ENCODE data around the gene CTDSP1. TPM values are rescaled to one million over a fixed set of nuclear protein-coding genes. Genes with fewer than 3 reads are reported as not detected.

Gene CTDSP1, protein sequence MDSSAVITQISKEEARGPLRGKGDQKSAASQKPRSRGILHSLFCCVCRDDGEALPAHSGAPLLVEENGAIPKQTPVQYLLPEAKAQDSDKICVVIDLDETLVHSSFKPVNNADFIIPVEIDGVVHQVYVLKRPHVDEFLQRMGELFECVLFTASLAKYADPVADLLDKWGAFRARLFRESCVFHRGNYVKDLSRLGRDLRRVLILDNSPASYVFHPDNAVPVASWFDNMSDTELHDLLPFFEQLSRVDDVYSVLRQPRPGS
- total RNA-seq = 204 and 207 TPM in 2 replicates
- total RNA-seq (2013) = 80.8 TPM
- polyA plus RNA-seq = 68.1 and 99.8 TPM in 2 replicates
- polyA minus RNA-seq = 85.6 and 110 TPM in 2 replicates

DNA sequence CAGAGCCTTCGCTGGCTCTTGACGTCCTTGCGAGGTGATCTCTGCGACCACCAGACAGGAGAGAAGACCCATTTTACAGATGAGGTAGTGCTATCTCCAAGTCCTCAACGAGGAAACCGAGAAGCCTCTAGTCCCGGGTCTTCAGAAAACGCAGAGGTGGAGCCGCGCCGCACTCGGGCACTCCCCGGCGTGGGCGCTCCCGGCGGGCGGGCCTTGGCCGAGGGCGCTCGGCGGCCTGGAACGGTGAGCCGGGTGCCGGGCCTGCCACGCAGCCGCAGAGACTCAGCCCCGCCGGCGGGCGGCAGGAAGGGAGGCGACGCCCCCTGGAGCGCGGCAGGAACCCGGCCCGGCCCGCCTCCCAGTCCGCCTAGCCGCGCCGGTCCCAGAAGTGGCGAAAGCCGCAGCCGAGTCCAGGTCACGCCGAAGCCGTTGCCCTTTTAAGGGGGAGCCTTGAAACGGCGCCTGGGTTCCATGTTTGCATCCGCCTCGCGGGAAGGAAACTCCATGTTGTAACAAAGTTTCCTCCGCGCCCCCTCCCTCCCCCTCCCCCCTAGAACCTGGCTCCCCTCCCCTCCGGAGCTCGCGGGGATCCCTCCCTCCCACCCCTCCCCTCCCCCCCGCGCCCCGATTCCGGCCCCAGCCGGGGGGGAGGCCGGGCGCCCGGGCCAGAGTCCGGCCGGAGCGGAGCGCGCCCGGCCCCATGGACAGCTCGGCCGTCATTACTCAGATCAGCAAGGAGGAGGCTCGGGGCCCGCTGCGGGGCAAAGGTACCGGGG is at the start of gene CTDSP1:
TSS of gene CTDSP1 (plus strand) at position 478 of the 776 bp plus-strand sequence. CDS start at position 701, 223 bp downstream.
- WGBS (ENCODE audit: insufficient coverage) = under 1% methylated on average over 64 of the region's 78 CpGs
- H3K4me2 ChIP-seq (replicated peaks; ENCODE audit: low read depth, low read length, poor library complexity, severe bottlenecking) = peak within 1 kb of the TSS; percentile 90
- peaks cover 0 to 29% of the 10 kb centered on the region in 2 experiments for H3K36me3 ChIP-seq (replicated peaks in 1 of 2; ENCODE audit: control extremely low read depth in 1 of 2, control insufficient read depth in 1 of 2, extremely low read depth in 1 of 2, insufficient read depth in 2 of 2, low read length in 1 of 2)
- Mint-ChIP-seq H3K9me3 (ENCODE audit: insufficient read depth) (no peaks in the 10 kb centered on the region), H3K27me3 (no peaks in the 10 kb centered on the region), H3K4me3 (peak within 1 kb of the TSS; percentile 90), H3K27ac (peak within 1 kb of the TSS; percentile 93), H3K4me1 (peaks cover 64% of the 10 kb centered on the region)
- peaks cover 20% of the 10 kb centered on the region for H3K79me2 ChIP-seq (ENCODE audit: control insufficient read depth, insufficient read depth, low read length)
- TF ChIP-seq EZH2 (IDR thresholded peaks at IDR 0.05; ENCODE audit: borderline replicate concordance, insufficient read depth, low read depth, low read length, poor library complexity, severe bottlenecking) = no peak
- TF ChIP-seq, protein P1, sequence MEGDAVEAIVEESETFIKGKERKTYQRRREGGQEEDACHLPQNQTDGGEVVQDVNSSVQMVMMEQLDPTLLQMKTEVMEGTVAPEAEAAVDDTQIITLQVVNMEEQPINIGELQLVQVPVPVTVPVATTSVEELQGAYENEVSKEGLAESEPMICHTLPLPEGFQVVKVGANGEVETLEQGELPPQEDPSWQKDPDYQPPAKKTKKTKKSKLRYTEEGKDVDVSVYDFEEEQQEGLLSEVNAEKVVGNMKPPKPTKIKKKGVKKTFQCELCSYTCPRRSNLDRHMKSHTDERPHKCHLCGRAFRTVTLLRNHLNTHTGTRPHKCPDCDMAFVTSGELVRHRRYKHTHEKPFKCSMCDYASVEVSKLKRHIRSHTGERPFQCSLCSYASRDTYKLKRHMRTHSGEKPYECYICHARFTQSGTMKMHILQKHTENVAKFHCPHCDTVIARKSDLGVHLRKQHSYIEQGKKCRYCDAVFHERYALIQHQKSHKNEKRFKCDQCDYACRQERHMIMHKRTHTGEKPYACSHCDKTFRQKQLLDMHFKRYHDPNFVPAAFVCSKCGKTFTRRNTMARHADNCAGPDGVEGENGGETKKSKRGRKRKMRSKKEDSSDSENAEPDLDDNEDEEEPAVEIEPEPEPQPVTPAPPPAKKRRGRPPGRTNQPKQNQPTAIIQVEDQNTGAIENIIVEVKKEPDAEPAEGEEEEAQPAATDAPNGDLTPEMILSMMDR (IDR thresholded peaks at IDR 0.05) = no peak
- H3K27me3 ChIP-seq (replicated peaks in 1 of 4; ENCODE audit: control extremely low read depth in 1 of 4, control insufficient read depth in 3 of 4, insufficient read depth in 4 of 4, low read length in 3 of 4) = no peaks in the 10 kb centered on the region
- peak within 1 kb of the TSS; percentile 60 to 94 (median 90) for H3K4me3 ChIP-seq (ENCODE audit: control extremely low read depth in 1 of 5, extremely low read depth in 1 of 5, insufficient read depth in 1 of 5, low read depth in 2 of 5, low read length in 4 of 5)
- ChIA-PET POLR2A (interaction anchor here (0.6 to 1.5 kb wide), 10 partner anchors 19 to 498 kb away, joined by 3 to 6 read pairs (median 3); partner anchors contain the start of genes AAMP, CATIP and PNKD), CTCF (interaction anchor here (1.0 to 1.4 kb wide), 3 partner anchors 43 to 127 kb away, joined by 3 to 8 read pairs (median 6); partner anchors contain the start of gene CATIP)
- peaks cover 43 to 68% of the 10 kb centered on the region in 2 donors for H3K4me1 ChIP-seq (ENCODE audit: control insufficient read depth in 2 of 2, insufficient read depth in 2 of 2, low read length in 2 of 2)
- ATAC-seq (ENCODE audit: low read depth) = peak; percentile 54
- H3K27ac ChIP-seq (ENCODE audit: low read length in 2 of 2) = peak within 1 kb of the TSS; percentile 85 to 88
- H3K9me3 ChIP-seq (ENCODE audit: control extremely low read depth in 1 of 3, control insufficient read depth in 2 of 3, insufficient read depth in 1 of 3, low read length in 2 of 3) = peaks cover 0 to 19% (median 0%) of the 10 kb centered on the region in 3 donors
- intact Hi-C loops (cut with micrococcal nuclease) = loop anchor here (5.0 kb wide), 3 partner anchors 42 to 988 kb away; partner anchors contain the start of genes CATIP, DNPEP and WNT10A
- H3K9ac ChIP-seq (ENCODE audit: low read length) = peak within 1 kb of the TSS; percentile 78
- peak within 1 kb of the TSS; percentile 95 for H2AFZ ChIP-seq (ENCODE audit: insufficient read depth, low read depth, low read length, poor library complexity, severe bottlenecking)
- peak; percentile 94 for DNase-seq
- H4K20me1 ChIP-seq (ENCODE audit: control insufficient read depth, insufficient read depth, low read length, poor library complexity, severe bottlenecking) = peaks cover 29% of the 10 kb centered on the region

Measured in B cell (primary cell).